Astrocyte of the hippocampus (primary cell): Measurements from ENCODE around the gene C19orf44.
"Not testable (repeated sequence)": the region's sequence is repeated elsewhere in the genome, so short reads cannot be mapped to it uniquely, and the experiment has no call there.

Source experiments
- DNase-seq: peaks from one replicate; pipeline ENCODE4 v3.0.0; 2011; ENCODE audit warnings: low read depth, low spot score

Gene C19orf44

GRCh38 chr19:16495982-16496612 lies at the start of gene C19orf44, which contains the start of gene CALR3:
C19orf44 (plus strand) TSS chr19:16496394; CDS start chr19:16500793, 4,399 bp downstream.
CALR3 (minus strand) TSS chr19:16496167; CDS start chr19:16496129, 38 bp downstream.
- peak; percentile 100 for DNase-seq

- DNase-seq = peak; percentile 91
These were observed 49.3 kb upstream of the C19orf44 start for GRCh38 chr19:16446724-16447368.

- not testable (repeated sequence) for DNase-seq
These were observed 47.3 kb upstream of the C19orf44 start for GRCh38 chr19:16448872-16449271.

GRCh38 chr19:16449330-16449961 lies 46.7 kb upstream of the C19orf44 start:
- peak; percentile 26 for DNase-seq

- no peak for DNase-seq
These were observed 43.9 kb upstream of the C19orf44 start for GRCh38 chr19:16452325-16452724.

GRCh38 chr19:16454351-16454918 lies 41.8 kb upstream of the C19orf44 start:
- DNase-seq = no peak

- DNase-seq = no peak
These were observed 40.7 kb upstream of the C19orf44 start for GRCh38 chr19:16455489-16455888.

- DNase-seq = no peak
These were observed 39.5 kb upstream of the C19orf44 start for GRCh38 chr19:16456652-16457194.

GRCh38 chr19:16457195-16457953 lies 38.8 kb upstream of the C19orf44 start:
- DNase-seq = peak; percentile 81

- DNase-seq = no peak
These were observed 38.3 kb upstream of the C19orf44 start for GRCh38 chr19:16457954-16458331.

GRCh38 chr19:16458391-16459341 lies 37.5 kb upstream of the C19orf44 start:
- DNase-seq = no peak

GRCh38 chr19:16459680-16460079 lies 36.5 kb upstream of the C19orf44 start:
- no peak for DNase-seq

- no peak for DNase-seq
These were observed 35.7 kb upstream of the C19orf44 start for GRCh38 chr19:16460454-16460853.

GRCh38 chr19:16461630-16462051 lies 34.6 kb upstream of the C19orf44 start:
- no peak for DNase-seq

- peak; percentile 42 for DNase-seq
These were observed 33.4 kb upstream of the C19orf44 start for GRCh38 chr19:16462757-16463250.

GRCh38 chr19:16463341-16463990 lies 32.7 kb upstream of the C19orf44 start:
- no peak for DNase-seq

- DNase-seq = peak; percentile 50
These were observed 32.1 kb upstream of the C19orf44 start for GRCh38 chr19:16463991-16464575.

GRCh38 chr19:16465239-16465638 lies 31.0 kb upstream of the C19orf44 start:
- DNase-seq = no peak

- not testable (repeated sequence) for DNase-seq
These were observed 29.3 kb upstream of the C19orf44 start for GRCh38 chr19:16466802-16467427.
